Activated CD8-positive, alpha-beta memory T cell treated with anti-CD3 and anti-CD28 coated beads for 36 hours (primary cell): ENCODE measurements around the gene LRRC8B. TPM values are rescaled to one million over a fixed set of nuclear protein-coding genes. Genes with fewer than 3 reads are reported as not detected.

Source experiments
- CTCF ChIA-PET: fragments of 350-600 bp; sonication (Branson Sonifier 250); formaldehyde crosslinking; loops from one replicate; lab custom pipeline; 2021; ENCODE audit warnings: antibody characterized with exemption; lab: Charles Lee
- POLR2A ChIA-PET: fragments of 350-600 bp; sonication (Branson Sonifier 250); formaldehyde crosslinking; loops from one replicate; lab custom pipeline; 2021; ENCODE audit warnings: antibody characterized with exemption; lab: Charles Lee
- total RNA-seq, 2 experiments: library from RNA; stranded (reverse); gene quantifications; one replicate each; pipeline ENCODE4 v1.2.3, GENCODE V29; 2021

LRRC8B gene
- total RNA-seq, 2 experiments from 2014 or later, result 39.7 to 42.0 TPM

- CTCF ChIA-PET, result interaction anchor here (0.6 to 5.6 kb wide), 9 partner anchors 10 to 147 kb away, joined by 3 to 40 read pairs (median 3); no protein-coding TSS in a partner anchor
- POLR2A ChIA-PET, result interaction anchor here (0.6 to 1.7 kb wide), 8 partner anchors 22 to 148 kb away, joined by 3 to 8 read pairs (median 4); partner anchors contain the start of gene LRRC8B
Observed at GRCh38 chr1:89633248-89633799, 108.7 kb downstream of the LRRC8B start.

GRCh38 chr1:89633800-89634625 lies 109.4 kb downstream of the LRRC8B start:
- ChIA-PET POLR2A (interaction anchor here (0.6 to 1.7 kb wide), 5 partner anchors 25 to 147 kb away, joined by 3 to 8 read pairs (median 6); partner anchors contain the start of gene LRRC8B), CTCF (interaction anchor here (1.0 to 5.6 kb wide), 6 partner anchors 24 to 147 kb away, joined by 3 to 40 read pairs (median 6); no protein-coding TSS in a partner anchor)

GRCh38 chr1:89635825-89636815 lies 111.5 kb downstream of the LRRC8B start:
- CTCF ChIA-PET, result interaction anchor here (0.5 to 3.8 kb wide), 10 partner anchors 9 to 1863 kb away, joined by 3 to 21 read pairs (median 4); no protein-coding TSS in a partner anchor
- POLR2A ChIA-PET, result interaction anchor here (0.9 to 1.5 kb wide), 5 partner anchors 27 to 127 kb away, joined by 3 to 10 read pairs (median 4); no protein-coding TSS in a partner anchor

GRCh38 chr1:89637496-89637895 lies 112.9 kb downstream of the LRRC8B start:
- CTCF ChIA-PET, result interaction anchor here (1.2 to 2.3 kb wide), 2 partner anchors 20 to 122 kb away, joined by 3 to 9 read pairs; no protein-coding TSS in a partner anchor
- POLR2A ChIA-PET, result interaction anchor here (1.0 kb wide), 1 partner anchor 119 kb away, joined by 3 read pairs; no protein-coding TSS in a partner anchor

- ChIA-PET CTCF (interaction anchor here (1.3 kb wide), 1 partner anchor 122 kb away, joined by 3 read pairs; no protein-coding TSS in a partner anchor), POLR2A (no interaction called here)
Observed at GRCh38 chr1:89640440-89640839, 115.8 kb downstream of the LRRC8B start.

GRCh38 chr1:89641781-89642180 lies 117.2 kb downstream of the LRRC8B start:
- CTCF ChIA-PET, result interaction anchor here (1.1 kb wide), 1 partner anchor 18 kb away, joined by 3 read pairs; no protein-coding TSS in a partner anchor
- POLR2A ChIA-PET, result interaction anchor here (0.6 kb wide), 1 partner anchor 9 kb away, joined by 3 read pairs; no protein-coding TSS in a partner anchor

- POLR2A ChIA-PET, result no interaction called here
- CTCF ChIA-PET, result interaction anchor here (0.7 kb wide), 1 partner anchor 13 kb away, joined by 3 read pairs; no protein-coding TSS in a partner anchor
Observed at GRCh38 chr1:89643577-89643976, 118.9 kb downstream of the LRRC8B start.

- ChIA-PET POLR2A (no interaction called here), CTCF (interaction anchor here (1.7 kb wide), 1 partner anchor 119 kb away, joined by 8 read pairs; no protein-coding TSS in a partner anchor)
Observed at GRCh38 chr1:89644119-89644814, 119.6 kb downstream of the LRRC8B start.

- ChIA-PET CTCF (interaction anchor here (1.3 kb wide), 1 partner anchor 116 kb away, joined by 3 read pairs; no protein-coding TSS in a partner anchor), POLR2A (no interaction called here)
Observed at GRCh38 chr1:89646259-89646658, 121.6 kb downstream of the LRRC8B start.

Other genes starting within 250 kb of the LRRC8B start
- gene GBP6, start 160.8 kb upstream of the LRRC8B start, total RNA-seq, result under 1 TPM; 0.21 to 0.25 TPM
- gene LRRC8C, start 108.3 kb downstream of the LRRC8B start, total RNA-seq, result 10 to 100 TPM; 50.5 to 55.2 TPM